SK-N-SH (cell line): ENCODE measurements around the gene CD300C. TPM values are rescaled to one million over a fixed set of nuclear protein-coding genes. Genes with fewer than 3 reads are reported as not detected.

Experiments
- CTCF ChIA-PET: fragments of 300-600, 350-600 bp; formaldehyde crosslinking; extraction: SDS; loops from one replicate; lab custom pipeline; 2021; lab: Yijun Ruan, JAX
- POLR2A ChIA-PET: fragments of 350-600 bp; sonication (Branson Sonifier 250); formaldehyde crosslinking; extraction: SDS; loops from one replicate; lab custom pipeline; 2020; ENCODE audit warnings: antibody characterized with exemption, inconsistent platforms; lab: Yijun Ruan, JAX
- DNase-seq: peaks from one replicate; pipeline ENCODE4 v3.0.0; 2012
- H2AFZ ChIP-seq: fragments of 200-600 bp; sonication (generic); 2 replicates; pipeline ENCODE4 v1.8.1; 2016; ENCODE audit warnings: antibody characterized with exemption, mild to moderate bottlenecking, low read depth
- H3F3A ChIP-seq: fragments of 200-600 bp; sonication (generic); replicated peaks from 2 replicates; pipeline ENCODE3; 2016; ENCODE audit warnings: antibody characterized with exemption, mild to moderate bottlenecking; ENCODE audit not compliant: insufficient read depth
- H3K27ac ChIP-seq, 2 experiments: fragments of 200-500 bp in 1 of 2; fragments of 200-600 bp in 1 of 2; sonication (Bioruptor generic) in 1 of 2; sonication (generic), shearing (Covaris generic) in 1 of 2; 2 replicates each; pipeline versions ENCODE4 v1.5.1 to v1.6.1; 2014 to 2016; ENCODE audit warnings: low read depth in 2 of 2, inconsistent platforms in 1 of 2, low read length in 1 of 2, mild to moderate bottlenecking in 1 of 2, mixed read lengths in 1 of 2
- H3K27me3 ChIP-seq: fragments of 200-600 bp; sonication (generic), shearing (Covaris generic); 2 replicates; pipeline ENCODE4 v1.6.1; 2016; ENCODE audit warnings: mixed run types; ENCODE audit not compliant: insufficient read depth
- H3K36me3 ChIP-seq, 2 experiments: fragments of 200-500 bp in 1 of 2; fragments of 200-600 bp in 1 of 2; sonication (Bioruptor generic) in 1 of 2; sonication (generic) in 1 of 2; replicated peaks in 1 of 2; 2 replicates each; pipeline versions ENCODE3 to v1.5.1; 2014 to 2016; ENCODE audit warnings: low read length in 1 of 2, mild to moderate bottlenecking in 1 of 2; ENCODE audit not compliant: insufficient read depth in 2 of 2, control insufficient read depth in 1 of 2
- H3K4me1 ChIP-seq, 2 experiments: fragments of 200-500 bp in 1 of 2; fragments of 200-600 bp in 1 of 2; sonication (Bioruptor generic) in 1 of 2; sonication (generic), shearing (Covaris generic) in 1 of 2; 2 replicates each; pipeline versions ENCODE4 v1.5.1 to v1.6.1; 2014 to 2016; ENCODE audit warnings: low read depth in 1 of 2, low read length in 1 of 2, mixed run types in 1 of 2; ENCODE audit not compliant: insufficient read depth in 2 of 2, control insufficient read depth in 1 of 2
- H3K4me2 ChIP-seq: fragments of 200-600 bp; sonication (generic), shearing (Covaris generic); 2 replicates; pipeline ENCODE4 v1.6.1; 2017; ENCODE audit warnings: mixed run types
- H3K4me3 ChIP-seq, 2 experiments: fragments of 200-500 bp in 1 of 2; fragments of 200-600 bp in 1 of 2; sonication (Bioruptor generic) in 1 of 2; sonication (generic), shearing (Covaris generic) in 1 of 2; 2 replicates each; pipeline versions ENCODE4 v1.5.1 to v1.8.1; 2014 to 2016; ENCODE audit warnings: low read depth in 2 of 2, inconsistent platforms in 1 of 2, low read length in 1 of 2, mild to moderate bottlenecking in 1 of 2, mixed read lengths in 1 of 2, moderate library complexity in 1 of 2
- H3K79me2 ChIP-seq: fragments of 200-600 bp; sonication (generic); 2 replicates; pipeline ENCODE4 v1.8.1; 2017; ENCODE audit warnings: mild to moderate bottlenecking; ENCODE audit not compliant: insufficient read depth
- H3K9ac ChIP-seq: fragments of 200-600 bp; sonication (generic); 2 replicates; pipeline ENCODE4 v1.6.1; 2017; ENCODE audit warnings: mixed run types
- H3K9me2 ChIP-seq: fragments of 200-600 bp; sonication (generic); 2 replicates; pipeline ENCODE4 v1.6.1; 2017; ENCODE audit warnings: mixed run types
- H3K9me3 ChIP-seq: fragments of 200-600 bp; sonication (generic); 2 replicates; pipeline ENCODE4 v1.6.1; 2017; ENCODE audit warnings: mixed run types, mild to moderate bottlenecking, moderate library complexity
- H4K20me1 ChIP-seq: fragments of 200-600 bp; sonication (generic); 2 replicates; pipeline ENCODE4 v1.6.1; 2017; ENCODE audit warnings: mild to moderate bottlenecking, mixed run types; ENCODE audit not compliant: insufficient read depth
- CHD2 ChIP-seq: fragments of 150-350 bp; IDR thresholded peaks from 2 replicates; pipeline ENCODE4 v1.6.1; 2018; ENCODE audit warnings: low read length; ENCODE audit not compliant: partially characterized antibody
- CTCF ChIP-seq: fragments of 200-600 bp; sonication (generic); IDR thresholded peaks from 2 replicates; pipeline ENCODE4 v1.6.1; 2017; ENCODE audit warnings: antibody characterized with exemption, mild to moderate bottlenecking, moderate library complexity
- ELF1 ChIP-seq: IDR thresholded peaks from 2 replicates; pipeline ENCODE4 v1.4.0; 2012
- FOXM1 ChIP-seq: IDR thresholded peaks from 2 replicates; pipeline ENCODE4 v1.4.0; 2012; ENCODE audit warnings: low read depth, mild to moderate bottlenecking
- GABPA ChIP-seq: IDR thresholded peaks from 2 replicates; pipeline ENCODE4 v1.4.0; 2012; ENCODE audit warnings: low read depth, mild to moderate bottlenecking
- GATA2 ChIP-seq: sonication (generic); formaldehyde crosslinking; IDR thresholded peaks from 2 replicates; pipeline ENCODE4 v1.5.0; 2020; ENCODE audit warnings: mild to moderate bottlenecking, missing genetic modification reagents
- MXI1 ChIP-seq: IDR thresholded peaks from 2 replicates; pipeline ENCODE4 v1.6.1; 2012; ENCODE audit warnings: mild to moderate bottlenecking, low read depth, low read length, improper control_type of control experiment
- NRF1 ChIP-seq: IDR thresholded peaks from 2 replicates; pipeline ENCODE4 v1.6.1; 2012; ENCODE audit warnings: low read depth, mild to moderate bottlenecking, low read length
- PBX3 ChIP-seq: IDR thresholded peaks from 2 replicates; pipeline ENCODE4; 2012
- RAD21 ChIP-seq: IDR thresholded peaks from 2 replicates; pipeline ENCODE4 v1.6.1; 2012; ENCODE audit warnings: mild to moderate bottlenecking, low read length
- RFX5 ChIP-seq: IDR thresholded peaks from 2 replicates; pipeline ENCODE4 v1.6.1; 2012; ENCODE audit warnings: mild to moderate bottlenecking, improper control_type of control experiment, low read length
- SMC3 ChIP-seq: IDR thresholded peaks from 2 replicates; pipeline ENCODE4 v1.6.1; 2012; ENCODE audit warnings: low read depth, low read length, improper control_type of control experiment
- TAF1 ChIP-seq: IDR thresholded peaks from 2 replicates; pipeline ENCODE4 v1.6.1; 2012; ENCODE audit warnings: low read depth, mild to moderate bottlenecking, low read length, moderate library complexity, borderline replicate concordance
- TEAD4 ChIP-seq: IDR thresholded peaks from 2 replicates; pipeline ENCODE4 v1.4.0; 2012; ENCODE audit warnings: mild to moderate bottlenecking, borderline replicate concordance; ENCODE audit not compliant: insufficient read depth
- USF1 ChIP-seq: IDR thresholded peaks from 2 replicates; pipeline ENCODE4 v1.4.0; 2012; ENCODE audit warnings: low read depth, borderline replicate concordance
- ZBTB33 ChIP-seq: IDR thresholded peaks from 2 replicates; pipeline ENCODE4 v1.4.0; 2012; ENCODE audit warnings: low read depth, borderline replicate concordance
- WGBS: methylation state at CpG from one replicate; pipeline ENCODE4 v1.1.6; 2017; ENCODE audit warnings: low lambda C conversion rate; 5-methylcytosine and 5-hydroxymethylcytosine counted together
- polyA plus RNA-seq, 3 experiments: library from polyadenylated mRNA; depleted of rRNA; stranded (reverse); fragments of >200 nt; gene quantifications; 2 replicates each; pipeline ENCODE4 v1.2.3, GENCODE V29; 2012

Gene CD300C
- polyA plus RNA-seq, 1 of the 3 experiments (the other 2 are of a cell fraction): not detected

GRCh38 chr17:74565126-74565525, 19.2 kb upstream of the CD300C start:
- no peaks in the 10 kb centered on the region for H3K9me2 ChIP-seq
- H3K4me2 ChIP-seq: no peak overlapping the region
- H3K79me2 ChIP-seq: no peaks in the 10 kb centered on the region
- no peaks in the 10 kb centered on the region for H3K27me3 ChIP-seq
- H4K20me1 ChIP-seq: no peaks in the 10 kb centered on the region
- H3K9ac ChIP-seq: no peak overlapping the region
- 21% methylated on average over 5 of the region's 5 CpGs for WGBS
- no peaks in the 10 kb centered on the region for H3K36me3 ChIP-seq
- H3K4me1 ChIP-seq: no peaks in the 10 kb centered on the region
- H3K9me3 ChIP-seq: no peaks in the 10 kb centered on the region
- no peak for DNase-seq
- H2AFZ ChIP-seq: no peak overlapping the region
- POLR2A ChIA-PET: no interaction called here
- CTCF ChIA-PET: interaction anchor here (1.0 to 3.8 kb wide), 17 partner anchors 10 to 234 kb away, joined by 3 to 104 read pairs (median 9); partner anchors contain the start of genes CD300E, CD300LB, CD300LD and RAB37
- TF ChIP-seq ELF1 (no peak), NRF1 (no peak)
- H3F3A ChIP-seq: no peaks in the 10 kb centered on the region
- no peak overlapping the region for H3K27ac ChIP-seq
- no peak overlapping the region for H3K4me3 ChIP-seq

GRCh38 chr17:74563358-74563757, 17.4 kb upstream of the CD300C start:
- Histone ChIP-seq H2AFZ (no peak overlapping the region), H3K36me3 (no peaks in the 10 kb centered on the region), H3K9ac (no peak overlapping the region), H3K9me2 (no peaks in the 10 kb centered on the region), H3K27me3 (no peaks in the 10 kb centered on the region), H3K9me3 (no peaks in the 10 kb centered on the region), H3F3A (no peaks in the 10 kb centered on the region), H4K20me1 (no peaks in the 10 kb centered on the region), H3K4me1 (no peaks in the 10 kb centered on the region), H3K4me2 (no peak overlapping the region), H3K27ac (no peak overlapping the region), H3K4me3 (no peak overlapping the region), H3K79me2 (no peaks in the 10 kb centered on the region)
- 67% methylated on average over 1 of the region's 1 CpG for WGBS
- CTCF ChIA-PET: interaction anchor here (0.8 kb wide), 1 partner anchor 30 kb away, joined by 3 read pairs; no protein-coding TSS in a partner anchor
- no peak for DNase-seq
- POLR2A ChIA-PET: no interaction called here
- no peak for TF ChIP-seq GABPA
- TF ChIP-seq PBX3: no peak
- no peak for TF ChIP-seq RAD21
- TF ChIP-seq GATA2 (CRISPR knock-in tag): no peak
- no peak for TF ChIP-seq SMC3
- no peak for TF ChIP-seq MXI1
- TF ChIP-seq TAF1: no peak
- TF ChIP-seq RFX5: no peak
- TF ChIP-seq FOXM1: no peak

GRCh38 chr17:74561586-74561985, 15.7 kb upstream of the CD300C start:
- no peak overlapping the region for H2AFZ ChIP-seq
- no peak overlapping the region for H3K27ac ChIP-seq
- TF ChIP-seq USF1 (no peak), TEAD4 (no peak), ZBTB33 (no peak), CHD2 (no peak), CTCF (no peak), ELF1 (no peak)
- no peaks in the 10 kb centered on the region for H4K20me1 ChIP-seq
- H3K36me3 ChIP-seq: no peaks in the 10 kb centered on the region
- ChIA-PET POLR2A (no interaction called here), CTCF (interaction anchor here (2.1 kb wide), 1 partner anchor 175 kb away, joined by 6 read pairs; the partner anchor contains the start of gene RAB37)
- no peaks in the 10 kb centered on the region for H3K79me2 ChIP-seq
- H3K4me1 ChIP-seq: no peaks in the 10 kb centered on the region
- no peak overlapping the region for H3K9ac ChIP-seq
- WGBS: 12% methylated on average over 3 of the region's 3 CpGs
- no peak overlapping the region for H3K4me2 ChIP-seq
- no peaks in the 10 kb centered on the region for H3F3A ChIP-seq
- no peaks in the 10 kb centered on the region for H3K9me2 ChIP-seq
- H3K27me3 ChIP-seq: no peaks in the 10 kb centered on the region
- no peak overlapping the region for H3K4me3 ChIP-seq
- DNase-seq: no peak
- H3K9me3 ChIP-seq: no peaks in the 10 kb centered on the region
